Kidney capillary endothelial cell (primary cell): ENCODE data around the gene CCDC148.

Experiments used
- DNase-seq: peaks from one replicate; pipeline ENCODE4 v3.0.0-alpha.2; 2018; ENCODE audit warnings: low spot score

CCDC148 gene

GRCh38 chr2:158153270-158154015 is 303.1 kb downstream of the CCDC148 start:
- no peak for DNase-seq

DNA sequence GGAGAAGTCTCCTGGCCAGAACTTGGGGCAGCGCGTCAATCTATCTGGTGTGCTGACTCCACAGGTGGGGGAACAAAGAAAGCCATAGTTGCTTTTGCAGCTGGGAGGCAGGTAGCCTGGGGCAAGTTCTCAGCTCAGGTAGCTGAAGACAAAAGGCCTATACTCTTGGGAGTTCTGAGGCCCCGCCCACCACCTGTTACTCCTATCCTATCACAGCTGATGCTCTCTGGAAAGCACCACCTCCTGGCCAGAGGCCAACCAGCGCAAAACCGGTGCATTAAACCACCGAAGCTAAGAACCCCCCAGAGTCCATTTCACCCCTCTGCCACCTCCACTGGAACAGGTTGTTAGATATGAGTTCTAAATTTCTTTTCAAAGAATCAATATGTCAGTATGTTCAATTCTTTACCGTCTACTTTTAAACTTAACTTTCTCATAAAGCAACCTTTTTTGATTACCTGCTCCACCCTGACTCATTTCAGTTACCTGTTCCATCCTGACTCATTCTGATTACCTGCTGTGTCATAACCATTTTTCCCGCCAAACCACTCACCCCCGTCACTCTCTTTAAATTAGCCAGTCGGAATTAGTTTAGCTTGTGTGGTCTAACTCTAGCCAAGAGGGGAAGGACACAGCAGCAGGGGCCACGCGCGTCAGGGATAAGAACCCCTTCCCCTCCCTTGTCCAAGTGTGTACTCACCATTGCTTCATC is 311.5 kb downstream of the CCDC148 start:
- no peak for DNase-seq

DNA sequence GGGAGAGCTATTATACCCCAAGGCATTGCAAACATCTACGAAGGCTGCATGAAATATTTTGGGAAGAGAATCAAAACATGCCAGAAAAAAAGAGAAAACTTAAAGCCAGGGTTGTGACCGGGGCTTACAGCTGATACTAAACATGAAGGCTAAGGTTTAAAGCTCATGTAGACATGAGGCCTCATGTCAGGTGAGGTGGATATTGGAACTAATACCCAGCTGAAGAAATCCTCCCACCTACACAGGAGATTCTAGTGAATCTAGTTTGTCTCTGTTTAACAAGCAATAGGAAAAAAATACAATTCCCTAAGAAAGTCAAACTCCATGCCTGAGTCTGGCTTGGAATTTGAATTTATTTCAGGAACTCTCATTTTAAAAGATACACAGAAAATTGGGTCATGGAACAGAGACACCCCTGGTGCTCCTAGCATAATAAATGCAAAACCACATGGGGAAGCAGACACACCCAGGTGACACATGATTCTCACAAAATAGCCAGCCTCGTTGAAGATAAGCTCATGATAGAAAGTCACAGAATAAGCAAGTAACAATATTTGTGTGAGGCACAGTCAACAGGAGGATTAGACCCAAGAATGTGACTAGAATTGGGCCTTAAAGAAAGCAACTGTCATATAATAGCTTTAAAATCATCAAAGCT is 312.7 kb downstream of the CCDC148 start:
- no peak for DNase-seq

- DNase-seq, result no peak
Observed at GRCh38 chr2:158142568-158143332, 313.8 kb downstream of the CCDC148 start.

GRCh38 chr2:158142165-158142564 is 314.4 kb downstream of the CCDC148 start:
- no peak for DNase-seq

GRCh38 chr2:158140201-158140600 is 316.4 kb downstream of the CCDC148 start:
- no peak for DNase-seq

DNA sequence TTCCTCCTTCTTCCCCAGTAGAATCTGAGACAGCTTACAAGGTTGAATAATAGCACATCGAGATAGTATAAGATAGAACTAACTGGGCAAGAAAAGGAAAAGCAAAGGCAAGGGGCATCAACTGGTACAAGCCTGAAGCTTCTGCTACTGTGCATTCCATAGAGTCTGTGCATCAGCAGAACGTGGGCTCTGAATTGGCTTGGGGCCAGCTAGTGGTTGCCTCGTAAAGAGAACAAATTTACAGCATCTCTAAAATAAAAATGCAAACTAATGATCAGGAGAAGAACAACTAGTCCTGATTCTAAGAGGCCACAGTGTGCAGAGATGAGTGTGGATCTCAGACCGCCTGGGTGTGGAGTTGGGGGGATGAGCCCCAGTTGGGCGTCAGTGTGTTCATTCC is 318.3 kb downstream of the CCDC148 start:
- DNase-seq, result no peak

- DNase-seq, result no peak
Observed at GRCh38 chr2:158135096-158135495, 321.5 kb downstream of the CCDC148 start.

- DNase-seq, result no peak
Observed at GRCh38 chr2:158134655-158135054, 321.9 kb downstream of the CCDC148 start.

DNA sequence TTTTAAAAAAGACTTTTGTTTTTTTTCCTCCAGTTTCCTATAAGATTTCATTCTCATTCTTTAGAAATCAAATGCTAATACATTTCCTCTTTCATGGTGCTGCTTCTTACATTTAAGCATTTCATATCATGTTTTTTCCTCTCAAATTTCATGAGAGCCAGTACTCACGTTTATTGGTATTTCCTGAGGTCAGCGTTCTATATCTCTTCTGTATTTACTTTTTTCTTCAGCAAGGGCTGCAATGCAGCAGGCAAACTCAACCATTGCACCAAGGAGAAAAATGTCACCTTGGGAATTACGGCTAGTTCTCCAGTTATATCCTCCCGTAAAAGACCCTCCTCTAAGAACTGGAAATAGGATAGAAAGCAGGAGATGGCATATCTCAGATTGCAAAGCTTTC is 322.5 kb downstream of the CCDC148 start:
- DNase-seq, result no peak

- DNase-seq, result no peak
Observed at GRCh38 chr2:158131919-158132566, 324.5 kb downstream of the CCDC148 start.

DNA sequence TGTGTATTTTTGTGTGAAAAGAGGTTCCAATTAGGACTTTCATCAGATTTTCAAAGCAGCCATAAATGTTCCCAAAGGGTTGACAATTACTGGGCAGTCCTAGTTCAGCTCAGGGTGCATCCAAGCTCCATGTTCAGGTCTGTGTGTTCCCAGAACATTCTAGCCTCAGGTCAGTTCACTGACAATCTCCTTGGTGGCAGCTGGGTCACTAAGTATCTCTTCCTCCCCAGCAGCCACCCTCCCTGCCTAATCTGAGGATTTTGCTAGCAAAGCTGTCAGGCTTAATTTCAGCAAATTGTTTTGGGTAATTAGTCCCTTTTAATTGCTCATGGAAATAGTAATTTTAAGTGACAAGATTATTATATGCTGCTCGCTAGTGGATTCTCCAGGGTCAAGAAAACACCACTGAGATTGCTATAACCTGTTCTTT is 325.1 kb downstream of the CCDC148 start:
- DNase-seq, result no peak

GRCh38 chr2:158130832-158131473 is 325.6 kb downstream of the CCDC148 start:
- DNase-seq, result no peak

- no peak for DNase-seq
Observed at GRCh38 chr2:158129037-158129436, 327.5 kb downstream of the CCDC148 start.

DNA sequence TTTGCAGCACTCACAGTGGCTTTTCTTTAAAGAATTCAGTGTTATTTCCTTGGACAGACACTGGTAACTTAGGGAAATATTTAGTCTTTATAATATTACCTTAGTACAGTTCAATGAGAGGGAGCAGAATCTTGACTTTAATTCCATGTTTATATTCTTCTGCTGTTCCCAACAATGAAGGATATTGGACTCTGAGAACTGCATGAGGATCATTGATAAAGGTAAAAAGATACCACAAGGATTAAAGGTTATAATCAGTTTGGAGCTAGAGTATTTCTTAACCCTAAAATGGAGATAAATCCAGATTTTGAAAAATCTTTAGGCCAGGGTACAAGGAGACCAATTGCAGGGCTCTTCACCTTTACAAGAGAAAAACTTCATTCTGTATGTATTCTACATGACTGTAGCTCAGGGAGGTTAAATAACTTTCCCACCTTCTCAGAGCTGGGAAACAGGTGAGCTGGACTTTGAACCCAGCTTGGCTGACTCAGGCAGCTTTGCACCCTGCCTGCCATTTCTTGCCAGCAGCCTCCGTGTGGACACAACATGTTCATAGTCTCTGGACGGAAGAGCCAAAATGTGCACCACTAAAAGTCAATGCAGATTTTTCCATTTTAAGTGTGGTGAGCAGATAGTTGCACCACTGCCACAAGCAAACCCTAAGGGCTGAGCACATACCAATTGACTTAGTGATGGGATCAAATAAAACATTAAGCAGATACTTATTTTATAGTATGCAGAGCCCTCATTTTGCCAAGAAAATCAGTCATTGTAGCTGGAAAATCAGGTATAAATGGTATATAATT is 328.2 kb downstream of the CCDC148 start:
- no peak for DNase-seq

GRCh38 chr2:158127380-158127804 is 329.2 kb downstream of the CCDC148 start:
- no peak for DNase-seq

DNA sequence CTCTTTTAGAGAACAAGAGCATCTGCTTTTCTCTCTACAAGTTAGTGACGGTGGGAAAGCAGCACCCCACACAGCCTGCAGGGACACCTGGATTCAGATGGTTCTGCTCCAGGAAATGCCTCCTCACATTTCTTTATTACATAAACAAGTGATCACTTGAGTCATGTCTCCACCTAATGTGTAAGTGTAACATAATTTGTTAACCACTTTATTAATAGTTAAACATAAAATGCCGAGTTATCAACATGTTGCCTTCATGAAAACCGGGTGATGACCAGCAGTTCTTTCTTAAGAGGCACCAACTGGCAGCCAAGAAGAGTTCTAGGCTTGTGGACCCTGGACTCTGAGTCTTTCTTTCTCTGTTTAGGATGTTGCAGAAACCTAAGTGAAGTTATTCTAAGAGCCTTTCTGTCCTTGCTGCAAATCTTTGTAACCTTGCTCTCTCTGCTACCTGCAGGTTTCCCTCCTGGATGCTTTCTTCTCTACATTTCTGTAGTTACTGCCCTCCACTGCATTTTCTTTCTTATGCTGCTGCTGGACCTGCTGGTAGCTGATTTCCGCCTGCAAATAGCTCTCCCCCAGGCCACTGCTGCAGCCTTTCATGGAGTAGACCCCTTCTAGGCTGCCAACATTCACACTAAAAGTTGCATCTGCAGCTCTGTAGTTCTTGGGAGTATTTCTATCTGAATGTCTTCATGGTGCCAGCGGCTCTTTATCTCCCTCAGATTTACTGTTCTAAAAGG is 330.6 kb downstream of the CCDC148 start:
- DNase-seq, result no peak

GRCh38 chr2:158124896-158125295 is 331.7 kb downstream of the CCDC148 start:
- no peak for DNase-seq
